ENCODE measurements around the gene GLUD1. TPM values are rescaled to one million over a fixed set of nuclear protein-coding genes. Genes with fewer than 3 reads are reported as not detected.
A peak's percentile ranks its signal among the peaks of the same experiment; 100 is the strongest.

The GLUD1 gene
- total RNA-seq, 1 donor: 346 TPM

DNA sequence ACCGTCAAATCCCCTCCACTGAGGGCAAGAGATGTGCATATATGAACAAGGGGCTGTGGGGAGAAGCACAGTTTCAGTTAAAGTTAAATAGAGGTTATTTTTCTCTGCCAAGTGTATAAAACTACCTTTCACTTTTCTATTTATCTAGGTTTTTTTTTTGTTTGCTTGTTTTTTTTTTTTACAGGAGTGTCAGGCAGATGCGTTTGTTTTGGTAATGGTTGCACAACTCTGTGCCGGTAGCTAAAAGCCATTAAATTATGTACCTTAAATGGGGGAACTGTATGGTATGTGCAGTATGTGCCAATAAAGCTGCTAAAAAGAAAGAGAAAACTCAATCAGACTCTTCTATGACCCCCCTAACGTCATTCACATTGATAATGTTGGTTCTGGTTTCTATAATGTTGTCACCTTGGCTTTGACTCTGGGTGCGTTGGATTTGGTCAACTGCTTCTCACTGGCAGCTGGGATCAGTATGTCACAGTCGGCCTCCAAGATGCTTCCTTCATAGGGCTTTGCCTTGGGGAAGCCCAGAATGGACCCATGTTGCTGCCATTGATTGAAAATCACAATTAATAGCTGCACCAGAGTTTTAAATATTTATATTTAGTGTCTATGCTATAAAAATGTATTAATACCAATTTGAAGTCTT is 34.2 kb downstream of the GLUD1 start:
- no peak for DNase-seq (ENCODE audit: low read depth)
- no peak overlapping the region for H3K4me3 ChIP-seq (ENCODE audit: low read depth, low read length)
- TF ChIP-seq, protein P1, sequence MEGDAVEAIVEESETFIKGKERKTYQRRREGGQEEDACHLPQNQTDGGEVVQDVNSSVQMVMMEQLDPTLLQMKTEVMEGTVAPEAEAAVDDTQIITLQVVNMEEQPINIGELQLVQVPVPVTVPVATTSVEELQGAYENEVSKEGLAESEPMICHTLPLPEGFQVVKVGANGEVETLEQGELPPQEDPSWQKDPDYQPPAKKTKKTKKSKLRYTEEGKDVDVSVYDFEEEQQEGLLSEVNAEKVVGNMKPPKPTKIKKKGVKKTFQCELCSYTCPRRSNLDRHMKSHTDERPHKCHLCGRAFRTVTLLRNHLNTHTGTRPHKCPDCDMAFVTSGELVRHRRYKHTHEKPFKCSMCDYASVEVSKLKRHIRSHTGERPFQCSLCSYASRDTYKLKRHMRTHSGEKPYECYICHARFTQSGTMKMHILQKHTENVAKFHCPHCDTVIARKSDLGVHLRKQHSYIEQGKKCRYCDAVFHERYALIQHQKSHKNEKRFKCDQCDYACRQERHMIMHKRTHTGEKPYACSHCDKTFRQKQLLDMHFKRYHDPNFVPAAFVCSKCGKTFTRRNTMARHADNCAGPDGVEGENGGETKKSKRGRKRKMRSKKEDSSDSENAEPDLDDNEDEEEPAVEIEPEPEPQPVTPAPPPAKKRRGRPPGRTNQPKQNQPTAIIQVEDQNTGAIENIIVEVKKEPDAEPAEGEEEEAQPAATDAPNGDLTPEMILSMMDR (IDR thresholded peaks at IDR 0.05; ENCODE audit: insufficient read depth, low read length): no peak

DNA sequence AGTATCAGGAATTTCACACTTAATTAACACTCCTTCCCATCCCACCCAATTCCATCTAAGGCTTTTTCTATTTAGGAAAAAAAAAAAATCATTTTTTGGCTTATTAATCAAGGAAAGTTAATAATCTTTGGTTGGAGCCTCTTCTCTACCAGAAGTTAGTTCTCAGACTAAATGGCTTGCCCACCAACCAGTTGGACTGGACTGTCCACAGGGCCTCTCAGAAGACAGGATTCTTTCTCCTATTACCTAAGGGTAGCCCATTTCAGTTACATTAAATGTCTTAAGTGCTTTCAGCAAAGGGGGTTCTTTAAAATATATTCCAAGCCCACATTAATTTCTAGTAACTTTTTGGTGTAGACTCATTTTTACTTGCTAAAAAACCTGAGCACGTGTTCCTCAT is 35.2 kb downstream of the GLUD1 start:
- H3K4me3 ChIP-seq (ENCODE audit: low read depth, low read length): no peak overlapping the region
- TF ChIP-seq, protein P1 (IDR thresholded peaks at IDR 0.05; ENCODE audit: insufficient read depth, low read length): no peak
- DNase-seq (ENCODE audit: low read depth): no peak

DNA sequence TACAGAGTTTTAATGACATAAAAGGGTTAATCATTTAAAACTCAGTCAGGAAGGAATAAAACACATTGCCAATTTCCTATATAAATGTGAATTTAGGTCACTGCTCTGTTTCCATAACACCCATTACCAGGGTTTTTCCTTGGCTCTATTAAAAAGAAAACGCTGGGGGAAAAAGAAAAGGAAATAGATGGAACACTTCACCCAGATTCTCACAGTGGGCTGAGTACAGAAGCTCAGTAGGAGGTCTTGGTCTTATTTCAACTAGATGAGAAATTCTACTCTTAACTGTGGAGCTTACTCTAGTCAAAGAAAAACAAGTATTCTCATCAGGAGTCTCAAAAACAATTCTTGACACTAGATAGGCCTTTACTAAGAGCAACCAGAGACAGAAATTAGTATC is 36.5 kb downstream of the GLUD1 start:
- TF ChIP-seq, protein P1 (IDR thresholded peaks at IDR 0.05; ENCODE audit: insufficient read depth, low read length): no peak

DNA sequence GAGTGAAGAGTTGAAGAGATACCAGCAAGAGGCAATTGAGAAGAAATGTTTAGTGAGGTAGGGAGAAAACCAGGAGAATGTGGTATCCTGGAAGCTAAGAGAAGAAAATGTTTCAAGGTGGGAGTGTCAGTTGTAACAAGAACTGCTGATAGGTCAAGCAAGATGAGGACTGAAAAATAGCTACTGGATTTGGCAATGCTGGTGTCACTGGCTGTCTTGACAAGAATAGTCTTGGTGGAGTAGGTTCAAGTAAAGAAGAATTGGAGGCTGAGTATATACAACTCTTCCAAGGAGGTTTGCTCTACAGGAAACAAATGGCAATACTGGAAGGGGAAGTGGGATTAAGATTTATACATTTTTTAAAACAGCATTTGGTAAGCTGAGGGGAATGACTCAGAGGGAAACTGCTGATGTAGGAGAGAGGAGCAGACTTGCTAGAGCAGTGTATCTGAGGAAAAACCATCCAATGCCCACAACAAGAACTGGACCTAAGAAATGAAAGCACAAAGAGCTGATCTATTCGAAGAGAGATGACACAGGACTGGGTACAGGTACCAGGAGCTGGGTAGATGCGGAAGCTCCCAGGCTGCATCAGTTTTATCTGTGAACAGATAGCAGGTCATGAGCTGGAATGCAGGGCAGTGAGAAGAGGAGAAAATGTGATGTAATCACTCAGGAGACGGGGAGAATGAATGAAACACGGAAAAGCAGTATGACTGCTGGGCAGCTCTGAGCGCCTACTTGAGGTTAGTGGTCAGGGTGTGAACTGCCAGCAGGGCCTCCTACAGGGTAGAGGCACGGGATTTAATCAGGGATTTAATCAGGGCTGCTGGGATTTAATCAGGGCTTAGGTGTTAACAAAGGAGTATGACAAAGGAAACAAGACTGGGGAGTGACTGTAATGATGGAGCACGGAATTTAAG is 40.0 kb downstream of the GLUD1 start:
- DNase-seq (ENCODE audit: low read depth): peak; percentile 64
- TF ChIP-seq, protein P1 (IDR thresholded peaks at IDR 0.05; ENCODE audit: insufficient read depth, low read length): peak; percentile 51
- H3K4me3 ChIP-seq (ENCODE audit: low read depth, low read length): no peak overlapping the region

More for the DNA sequence above, 36.5 kb downstream of the GLUD1 start:
- no peak for DNase-seq (ENCODE audit: low read depth)
- H3K4me3 ChIP-seq (ENCODE audit: low read depth, low read length): no peak overlapping the region

DNA sequence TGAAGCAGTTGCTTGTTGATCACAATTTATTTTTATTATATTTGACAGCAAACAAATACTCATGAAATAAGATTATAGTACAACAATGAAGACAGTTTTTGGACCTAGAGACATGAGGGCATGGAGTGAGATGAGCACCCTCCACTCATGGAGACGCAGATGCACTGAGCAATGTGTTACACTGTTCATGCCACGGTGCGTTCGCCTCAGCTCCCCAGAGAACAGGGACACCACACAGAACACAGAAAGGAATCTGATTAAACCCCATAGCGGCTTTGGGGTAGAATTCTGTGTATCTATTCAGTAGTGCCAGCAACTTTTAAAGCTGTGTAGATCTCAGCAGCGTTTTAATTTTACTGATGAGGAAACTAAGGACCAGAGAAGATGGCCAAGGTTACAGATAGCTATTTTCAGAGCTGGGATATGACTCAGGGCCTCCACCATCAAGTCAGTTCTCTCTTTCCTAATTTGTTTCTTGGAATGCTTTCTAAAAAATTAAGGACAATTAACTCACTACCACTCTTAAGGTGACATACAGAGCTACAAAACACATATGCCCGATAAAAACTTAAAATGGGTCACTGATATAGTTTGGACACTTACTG is 41.0 kb downstream of the GLUD1 start:
- H3K4me3 ChIP-seq (ENCODE audit: low read depth, low read length): no peak overlapping the region
- TF ChIP-seq, protein P1 (IDR thresholded peaks at IDR 0.05; ENCODE audit: insufficient read depth, low read length): no peak

DNA sequence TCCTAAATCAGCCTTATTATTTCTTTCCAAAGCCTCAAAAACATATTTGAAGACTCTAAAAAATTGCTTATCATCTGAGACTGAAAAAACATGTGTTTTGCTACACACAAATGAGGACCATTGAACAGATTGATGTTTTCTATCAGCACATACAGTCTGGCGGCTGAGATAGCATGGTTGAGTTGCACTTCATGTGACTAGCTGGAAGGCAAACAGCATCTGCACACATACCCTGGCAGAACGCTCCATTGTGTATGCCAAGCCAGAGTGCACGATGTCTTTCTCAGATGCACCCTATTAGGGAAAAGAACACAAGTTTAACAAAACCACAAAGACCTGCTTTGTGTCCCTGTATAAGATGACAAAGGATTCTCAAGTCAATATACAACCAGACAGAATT is 41.5 kb downstream of the GLUD1 start:
- H3K4me3 ChIP-seq (ENCODE audit: low read depth, low read length): no peak overlapping the region
- TF ChIP-seq, protein P1 (IDR thresholded peaks at IDR 0.05; ENCODE audit: insufficient read depth, low read length): no peak
- peak; percentile 49 for DNase-seq (ENCODE audit: low read depth)

More for the DNA sequence above, 41.0 kb downstream of the GLUD1 start:
- no peak for DNase-seq (ENCODE audit: low read depth)
